Retinal pigment epithelial cell (primary cell): ENCODE measurements around the gene ELMO1.

Source experiments
- DNase-seq: peaks from one replicate; pipeline ENCODE4 v3.0.0-alpha.2; 2010; ENCODE audit warnings: low read depth
- H3K4me3 ChIP-seq: 2 replicates; pipeline ENCODE4 v1.5.1; 2011; ENCODE audit warnings: mild to moderate bottlenecking, low read length, control low read depth, moderate library complexity
- CTCF ChIP-seq: conservative IDR thresholded peaks from 2 replicates; pipeline ENCODE4 v1.5.1; 2011; ENCODE audit warnings: low read depth, low read length, control low read depth, inconsistent platforms

The ELMO1 gene

DNA sequence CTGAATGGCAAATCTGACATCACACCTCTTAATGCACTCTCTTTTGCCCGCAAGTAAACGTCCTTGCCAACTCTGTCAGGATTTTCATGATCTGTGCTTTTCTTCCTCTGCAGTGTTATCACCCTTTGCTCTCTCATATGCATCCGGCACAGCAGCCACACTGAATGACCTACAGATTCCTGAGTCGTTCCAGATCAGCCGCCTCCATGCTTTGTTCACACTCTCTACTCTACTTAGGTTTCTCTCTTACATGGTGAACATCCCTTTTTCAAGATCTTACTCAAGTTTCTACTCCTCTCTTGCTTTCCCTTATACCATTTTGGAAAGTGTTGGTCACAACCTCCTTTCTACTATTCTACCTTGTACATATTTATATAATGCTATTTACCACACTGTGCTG is 596.6 kb downstream of the ELMO1 start:
- no peak overlapping the region for H3K4me3 ChIP-seq
- no peak for DNase-seq
- TF ChIP-seq CTCF, result no peak

DNA sequence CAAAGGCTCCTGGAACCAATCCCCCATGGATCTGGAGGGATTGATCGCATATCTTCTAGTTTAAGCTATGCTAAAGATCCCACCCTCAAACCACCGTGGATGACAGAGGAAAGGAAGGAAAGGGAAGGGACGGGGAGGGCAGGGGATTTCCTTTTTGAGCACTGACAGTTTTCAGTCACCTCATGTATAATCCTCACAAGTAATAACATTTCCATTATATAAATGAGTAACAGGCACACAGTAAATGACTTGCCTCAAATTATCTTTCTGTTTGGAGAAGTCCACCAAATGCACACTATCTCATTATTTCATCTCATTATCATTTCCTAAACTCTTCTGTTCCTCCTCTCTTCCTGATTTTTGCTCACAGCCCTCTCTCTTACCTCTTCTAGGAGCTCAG is 597.3 kb downstream of the ELMO1 start:
- TF ChIP-seq CTCF, result no peak
- no peak overlapping the region for H3K4me3 ChIP-seq
- no peak for DNase-seq

- H3K4me3 ChIP-seq, result no peak overlapping the region
- no peak for TF ChIP-seq CTCF
- DNase-seq, result no peak
Observed at GRCh38 chr7:36847946-36848345, 600.7 kb downstream of the ELMO1 start.

DNA sequence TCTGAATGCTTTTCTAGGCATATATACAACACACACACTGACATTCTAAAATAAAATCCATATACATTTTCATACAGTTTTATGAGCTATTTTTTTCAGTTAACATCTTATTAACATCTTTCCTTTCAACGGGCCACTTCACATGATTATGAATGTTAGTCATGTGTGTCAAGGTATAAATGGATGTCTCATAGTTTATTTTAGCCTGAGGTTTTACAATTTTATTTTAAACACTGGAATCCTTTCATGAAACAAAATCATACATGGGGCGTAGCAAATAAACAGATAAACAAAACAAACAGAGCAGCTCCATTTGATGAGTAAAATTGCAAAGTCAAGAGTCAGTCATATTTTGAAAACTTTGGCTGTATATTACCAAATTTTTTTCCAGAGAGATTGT is 604.3 kb downstream of the ELMO1 start:
- no peak for DNase-seq
- no peak for TF ChIP-seq CTCF

DNA sequence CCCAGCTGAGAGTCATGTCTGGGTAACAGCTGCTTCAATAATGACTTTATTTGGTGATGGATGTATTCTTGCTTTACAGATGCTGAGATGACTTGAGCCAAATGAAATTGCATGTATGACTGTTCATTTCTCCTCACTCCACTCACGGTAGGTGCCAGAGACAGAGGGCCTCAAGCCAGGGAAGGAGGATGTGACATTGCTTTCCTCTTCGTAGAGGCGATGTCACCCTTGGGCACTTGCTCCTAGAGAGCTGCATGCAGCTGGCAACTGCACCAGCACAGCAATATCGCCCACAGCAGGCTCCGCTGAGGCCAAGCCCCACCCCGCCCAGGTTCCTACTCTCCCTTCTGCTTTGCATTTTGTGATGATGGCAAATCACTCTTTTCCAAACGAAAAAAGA is 607.8 kb downstream of the ELMO1 start:
- no peak for DNase-seq
- no peak for TF ChIP-seq CTCF
- H3K4me3 ChIP-seq, result no peak overlapping the region

More for the DNA sequence above, 604.3 kb downstream of the ELMO1 start:
- no peak overlapping the region for H3K4me3 ChIP-seq

DNA sequence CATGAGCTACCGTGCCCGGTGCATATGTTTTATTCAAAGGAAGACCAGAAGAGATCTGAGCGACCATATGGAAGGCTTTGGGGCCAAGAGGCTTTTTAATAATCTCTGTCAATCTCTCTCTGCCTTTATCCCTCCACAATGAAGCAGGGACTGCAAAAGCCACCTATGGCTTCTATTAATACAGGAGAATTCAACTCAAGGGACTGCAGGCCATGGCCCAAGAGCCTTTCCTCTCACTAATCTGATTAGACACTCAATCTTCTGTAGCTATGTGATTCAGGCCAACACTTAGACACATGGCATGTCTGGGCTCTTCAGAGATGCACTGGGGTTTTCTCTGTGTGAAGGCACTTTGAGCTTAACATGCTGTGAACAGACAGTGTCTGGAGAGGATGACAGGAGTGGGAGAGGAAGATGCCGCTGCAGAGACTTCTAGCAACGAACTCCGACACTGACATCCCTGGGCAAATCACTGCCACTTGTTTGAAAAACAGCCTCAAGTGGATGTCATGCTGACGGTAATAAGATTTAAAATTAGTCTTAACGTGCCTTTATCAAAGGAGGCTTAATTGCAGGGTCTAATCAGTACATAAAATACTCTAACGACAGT is 609.9 kb downstream of the ELMO1 start:
- no peak overlapping the region for H3K4me3 ChIP-seq
- no peak for TF ChIP-seq CTCF
- no peak for DNase-seq

DNA sequence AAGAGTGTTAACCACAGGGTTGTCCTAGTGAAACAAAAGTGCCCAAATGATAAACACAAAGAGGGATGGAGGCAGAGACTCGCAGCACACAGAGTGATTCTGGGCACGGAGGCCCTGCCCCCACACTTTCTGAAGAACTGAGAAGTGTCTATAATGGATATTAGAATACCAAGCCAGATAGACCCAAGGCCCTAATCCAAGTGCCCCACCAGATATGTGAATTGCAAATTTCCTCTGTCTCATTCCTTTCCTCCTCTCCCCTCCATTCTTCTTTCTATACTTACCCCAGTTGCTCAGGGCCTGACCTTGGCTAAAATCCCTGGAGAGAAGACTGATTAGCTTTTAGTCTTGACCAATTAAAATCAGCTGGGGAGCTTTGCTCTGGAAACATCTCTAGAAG is 617.6 kb downstream of the ELMO1 start:
- no peak for DNase-seq
- no peak for TF ChIP-seq CTCF

More for the DNA sequence above, 617.6 kb downstream of the ELMO1 start:
- H3K4me3 ChIP-seq, result no peak overlapping the region
